Effector CD8-positive, alpha-beta T cell (primary cell): Measurements from ENCODE around the gene ALG12.
A peak's percentile ranks its signal among the peaks of the same experiment; 100 is the strongest.

Experiments used
- DNase-seq: peaks from one replicate; lab custom pipeline; 2025; lab: John Stamatoyannopoulos, UW

ALG12 gene

DNA sequence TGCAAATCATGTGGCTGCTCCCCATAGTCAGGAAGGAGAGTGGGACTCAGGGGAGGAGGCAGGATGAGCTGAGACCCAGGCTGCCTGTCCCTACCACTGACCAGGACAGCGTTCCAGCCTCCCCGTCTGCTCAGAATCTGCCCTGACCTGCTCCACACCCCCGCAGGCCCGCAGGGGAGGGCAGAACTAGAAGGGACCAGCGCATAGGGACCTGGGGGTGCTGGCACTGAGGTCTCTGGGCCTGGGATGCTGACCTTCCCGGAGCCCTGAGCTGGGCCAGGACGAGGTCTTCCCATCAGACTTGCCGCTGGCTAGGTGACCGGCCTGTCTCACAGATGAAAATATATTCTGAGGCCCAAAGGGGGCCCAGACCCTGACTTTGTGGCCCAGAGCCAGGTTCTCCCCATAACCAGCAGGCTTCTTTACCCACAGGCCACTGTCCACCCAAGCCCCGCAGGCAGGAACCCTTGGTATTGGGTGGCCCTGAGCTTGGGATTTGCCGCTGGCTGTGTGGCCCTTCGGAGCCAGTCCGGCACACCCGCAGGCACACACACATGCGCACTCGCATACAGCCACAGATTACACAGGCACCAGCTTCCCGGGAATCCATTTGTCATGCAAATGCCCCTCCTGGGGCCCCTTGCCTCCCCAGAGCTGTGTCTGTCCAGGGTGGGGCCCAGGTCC is 28.5 kb upstream of the ALG12 start:
- no peak for DNase-seq

GRCh38 chr22:49945042-49945794 is 27.0 kb upstream of the ALG12 start:
- DNase-seq, result peak; percentile 71

GRCh38 chr22:49944399-49944891 is 26.2 kb upstream of the ALG12 start:
- DNase-seq, result no peak

- no peak for DNase-seq
Measured at GRCh38 chr22:49943771-49944398, 25.6 kb upstream of the ALG12 start.

DNA sequence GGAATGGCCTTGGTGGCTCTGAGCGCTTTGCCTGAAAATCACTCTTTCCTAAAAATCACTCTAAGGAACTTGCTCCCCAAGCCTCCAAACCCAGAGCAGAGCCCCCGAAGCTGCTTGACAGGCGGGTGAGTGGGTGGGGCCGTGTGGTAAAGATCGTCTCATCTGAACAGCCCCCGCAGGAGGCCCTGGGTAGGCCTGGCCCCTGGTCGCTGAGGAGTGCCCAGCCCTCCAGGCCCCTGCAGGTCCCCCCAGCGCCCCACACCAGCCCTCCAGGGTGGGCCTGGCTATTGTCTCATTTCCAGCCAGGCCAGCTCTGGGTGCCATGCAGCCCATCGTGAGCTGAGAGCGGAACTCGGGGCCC is 25.1 kb upstream of the ALG12 start:
- no peak for DNase-seq

GRCh38 chr22:49942565-49943404 is 24.5 kb upstream of the ALG12 start:
- no peak for DNase-seq

GRCh38 chr22:49941507-49942316 is 23.5 kb upstream of the ALG12 start:
- no peak for DNase-seq

- no peak for DNase-seq
Measured at GRCh38 chr22:49938565-49939136, 20.4 kb upstream of the ALG12 start.

DNA sequence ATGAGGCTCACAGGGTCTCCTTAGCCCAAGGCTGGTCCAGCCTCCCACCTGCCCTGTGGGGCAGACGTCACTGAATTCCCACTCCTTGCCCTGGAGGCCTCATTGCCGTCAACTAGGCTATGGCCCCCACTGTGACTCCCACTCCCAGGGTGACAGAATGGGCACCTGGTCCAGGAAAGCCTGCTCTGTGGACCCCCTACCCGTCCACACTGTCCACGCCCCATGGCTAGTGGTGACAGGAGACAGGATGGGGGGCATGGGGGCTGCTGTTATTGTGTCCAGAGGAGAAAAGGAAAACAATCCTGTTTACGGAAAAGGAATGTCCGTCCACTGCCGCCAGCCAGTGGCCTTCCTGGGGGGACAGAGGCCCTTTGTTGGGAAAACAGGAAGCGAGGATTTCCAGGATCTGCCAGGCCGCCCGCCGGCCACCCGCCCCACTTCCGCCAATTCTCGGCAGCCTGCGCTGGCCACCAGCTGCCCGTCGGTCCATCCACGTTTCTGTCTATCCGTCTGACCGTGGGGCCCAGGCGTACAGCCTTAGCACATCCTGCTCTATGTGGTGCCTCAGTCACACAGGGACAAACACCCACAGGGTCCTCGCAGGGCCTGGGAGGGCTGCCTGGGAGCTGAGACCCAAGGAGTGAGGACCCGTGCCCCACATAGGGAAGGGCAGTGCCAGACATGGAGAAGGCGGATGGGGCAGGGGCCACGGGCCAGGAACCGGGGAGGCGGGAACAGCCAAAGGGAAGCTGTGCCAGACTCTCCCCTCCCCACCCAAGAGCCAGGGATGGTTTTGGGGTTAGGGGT is 19.7 kb upstream of the ALG12 start:
- no peak for DNase-seq

DNA sequence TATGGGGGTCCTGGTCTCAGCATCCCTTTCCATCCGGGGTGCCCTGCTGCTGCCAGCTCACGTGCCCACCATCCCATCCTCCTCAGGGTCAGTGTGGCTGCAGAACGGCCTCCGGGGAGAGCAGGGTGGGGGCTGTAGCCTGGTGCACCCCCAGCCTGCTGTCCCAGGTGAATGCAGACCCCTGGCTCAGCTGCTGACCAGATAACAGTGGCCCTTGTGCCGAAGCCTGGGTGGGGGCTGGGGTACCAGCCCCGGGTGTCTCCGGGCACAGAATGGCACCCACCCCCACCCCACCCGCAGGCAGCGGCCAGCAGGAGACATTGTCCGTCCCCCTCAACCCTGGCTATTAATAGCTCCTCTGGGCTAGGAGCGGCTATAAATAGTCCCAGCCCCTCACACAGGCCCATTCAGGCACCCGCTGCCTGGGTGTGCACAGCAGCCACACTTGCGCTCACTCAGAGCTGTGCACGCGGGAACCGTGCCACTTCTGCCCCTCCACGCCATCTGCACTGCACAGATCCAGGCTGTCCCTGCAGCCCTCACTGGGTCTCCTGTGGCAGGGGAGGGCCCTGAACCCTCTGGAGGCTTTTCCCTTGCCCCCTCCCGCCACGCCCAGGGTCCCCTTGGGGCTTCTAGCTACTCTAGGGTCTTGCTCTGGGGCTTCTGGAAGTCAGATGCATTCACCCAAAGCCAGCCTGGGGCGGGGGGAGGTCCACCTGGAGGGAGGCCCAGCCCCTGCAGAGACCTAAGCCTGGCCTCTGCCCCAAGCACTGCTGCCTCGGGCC is 18.9 kb upstream of the ALG12 start:
- no peak for DNase-seq

DNA sequence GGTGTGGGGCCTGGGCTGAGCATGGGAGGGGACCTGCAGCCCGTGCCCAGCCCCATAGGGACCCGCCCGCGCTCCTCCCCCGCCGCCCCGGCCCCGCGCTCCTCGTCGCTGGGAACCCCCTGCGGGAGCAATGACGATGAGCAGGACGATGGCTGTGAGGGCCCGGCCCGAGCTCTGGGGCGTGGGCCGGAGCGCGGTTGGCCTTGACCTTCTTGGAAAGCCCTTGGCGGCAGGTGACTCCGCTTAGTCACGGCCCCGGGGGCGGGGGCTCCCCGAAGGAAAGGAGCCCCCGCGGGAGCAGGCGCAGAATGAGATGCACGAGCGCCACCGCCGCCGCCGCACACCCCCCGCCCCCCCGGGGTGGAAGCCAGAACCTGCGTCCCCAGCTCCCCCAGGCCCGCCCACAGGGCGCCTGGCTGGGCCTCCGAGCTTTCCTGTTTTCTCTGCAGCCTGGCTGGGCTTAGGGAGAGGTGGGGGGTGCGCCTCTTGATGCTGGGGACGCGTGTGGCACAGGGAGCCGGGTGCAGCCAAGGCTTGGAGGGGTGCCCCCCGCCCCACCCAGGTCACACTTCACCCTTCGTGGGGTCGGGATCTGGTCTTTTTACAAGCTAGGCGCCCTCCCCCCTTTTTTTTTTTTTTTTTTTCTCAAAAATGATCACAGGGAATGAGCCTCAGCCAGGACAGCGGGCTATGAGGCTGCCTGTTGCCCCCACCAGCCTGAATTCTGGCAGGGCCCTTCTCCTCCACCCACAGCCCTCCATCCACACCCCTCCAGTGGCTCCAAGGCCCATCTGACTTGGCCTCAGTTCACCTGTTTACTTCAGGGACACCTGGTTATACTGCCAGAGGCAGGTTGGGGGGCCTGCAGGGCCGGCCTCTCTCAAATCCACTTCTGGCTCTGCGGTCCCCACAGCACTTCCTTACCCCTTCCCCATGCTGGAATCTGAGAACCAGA is 18.1 kb upstream of the ALG12 start:
- peak; percentile 89 for DNase-seq

- DNase-seq, result no peak
Measured at GRCh38 chr22:49935561-49935960, 17.3 kb upstream of the ALG12 start.

DNA sequence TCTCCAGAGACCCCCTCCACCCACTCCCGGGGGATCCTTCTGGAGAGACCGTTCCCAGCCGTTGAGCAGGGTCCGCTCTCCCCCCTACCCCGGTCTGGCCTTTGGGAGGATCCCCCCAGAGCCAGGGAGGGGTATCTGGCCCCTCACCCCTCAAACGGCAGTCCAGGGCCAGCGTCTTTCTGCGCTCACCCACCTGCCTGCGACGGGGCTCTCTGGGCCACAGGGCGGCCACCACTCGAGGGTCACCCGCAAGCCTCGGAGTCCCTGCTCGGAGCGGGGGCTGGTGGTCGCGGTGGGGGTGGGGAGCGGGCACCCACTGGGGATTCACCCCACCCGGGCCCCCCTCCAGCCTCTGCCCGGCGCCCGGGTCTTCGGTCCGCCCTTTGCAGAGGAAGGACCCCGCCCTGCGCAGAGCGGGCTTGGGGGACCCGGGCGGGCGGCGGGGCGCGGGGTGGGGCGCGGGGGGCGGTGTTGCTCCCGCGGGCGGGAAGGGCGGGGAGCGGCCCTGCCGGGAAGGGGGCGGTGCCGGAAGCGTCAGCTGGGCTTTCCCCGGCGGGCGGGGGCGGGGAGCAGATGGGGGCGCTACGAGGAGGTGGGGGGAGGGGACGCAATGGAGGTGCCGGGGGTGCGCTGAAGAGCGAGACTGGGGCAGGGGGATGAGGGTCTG is 16.8 kb upstream of the ALG12 start:
- peak; percentile 76 for DNase-seq

DNA sequence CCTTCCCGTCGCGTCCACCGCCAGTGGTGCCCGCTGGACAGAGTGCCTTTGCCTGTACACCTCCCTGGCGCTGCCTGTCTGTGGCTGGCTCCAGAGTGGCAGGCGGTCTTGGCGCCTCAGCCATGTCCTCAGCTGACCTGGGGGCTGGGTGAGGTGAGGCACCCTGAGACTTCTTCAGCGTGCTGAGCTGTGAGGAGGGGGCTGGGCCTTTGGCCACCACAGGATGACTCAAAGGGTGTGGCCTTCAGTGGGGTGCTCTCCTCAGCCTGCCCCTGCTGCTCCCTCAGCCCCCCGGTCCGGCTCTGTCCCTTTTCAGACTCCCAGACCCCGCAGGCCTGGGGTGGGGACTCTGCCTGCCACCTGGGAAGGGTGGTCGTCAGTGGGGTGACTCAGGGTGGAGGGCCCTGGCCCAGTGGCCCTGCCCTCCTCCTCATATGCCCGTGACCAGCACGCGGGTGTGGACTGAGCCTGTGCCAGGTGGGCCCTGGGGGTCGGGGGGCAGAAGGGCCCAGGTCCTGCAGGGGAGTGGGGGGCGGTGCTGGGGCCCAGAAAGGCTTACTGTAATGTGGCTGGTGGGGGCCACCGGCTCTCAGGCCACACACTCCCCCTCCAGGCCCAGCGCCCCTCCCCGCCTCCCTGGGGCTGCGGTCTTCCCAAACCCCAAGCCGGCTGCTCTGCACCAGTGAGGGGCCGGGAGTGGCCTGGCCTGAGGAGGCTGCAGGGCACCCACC is 16.1 kb upstream of the ALG12 start:
- peak; percentile 26 for DNase-seq

DNA sequence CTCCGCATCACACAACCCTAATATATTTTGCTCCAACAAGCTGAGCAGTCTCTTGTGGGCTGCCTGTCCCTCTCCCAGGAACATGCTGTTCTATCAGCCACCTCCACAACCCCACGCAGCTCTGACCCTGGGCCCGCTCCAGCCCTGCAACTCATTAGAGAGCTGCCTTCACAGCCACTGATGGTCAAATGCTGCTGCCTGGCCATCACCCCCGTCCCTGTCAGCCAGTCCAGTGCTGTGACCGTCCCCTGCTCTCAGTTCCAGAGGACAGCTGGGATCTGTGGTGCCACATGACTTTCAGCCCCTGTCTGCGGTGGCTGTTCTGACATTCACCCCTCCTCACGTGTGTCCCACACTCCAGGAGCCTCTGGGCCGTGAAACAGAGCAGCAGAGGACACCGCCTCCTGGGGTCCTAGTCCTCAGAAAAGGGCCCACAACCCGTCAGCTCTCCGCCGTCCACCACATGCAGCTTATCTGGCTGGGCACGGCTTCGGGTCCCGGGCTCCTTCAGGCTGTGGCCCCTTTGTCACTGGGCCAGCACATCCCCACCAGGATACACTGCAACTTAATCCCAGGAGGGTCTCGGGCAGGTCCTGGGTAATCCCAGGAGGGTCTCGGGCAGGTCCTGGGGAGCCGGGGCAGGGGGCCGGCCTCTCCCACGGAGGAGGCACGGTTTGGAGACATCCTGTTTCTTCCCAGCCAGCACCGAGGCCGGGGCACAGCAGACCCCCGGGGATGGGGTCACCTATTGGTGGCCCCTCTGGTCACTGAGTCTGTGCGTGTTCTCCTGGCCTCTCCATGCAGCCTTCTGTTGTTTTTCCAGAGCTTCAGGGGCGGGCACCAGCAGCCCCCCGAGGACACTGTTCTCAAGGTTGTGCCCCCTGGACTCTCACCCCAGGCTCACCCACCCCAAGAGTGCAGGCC is 15.3 kb upstream of the ALG12 start:
- no peak for DNase-seq
